HepG2 (cell line): ENCODE results near the gene MMP17. TPM values are rescaled to one million over a fixed set of nuclear protein-coding genes. Genes with fewer than 3 reads are reported as not detected.

Source experiments
- AGO2 ChIP-seq: fragments of 200-400 bp; formaldehyde crosslinking; optimal IDR thresholded peaks from 2 replicates; pipeline ENCODE3; 2017; ENCODE audit warnings: mild to moderate bottlenecking, low read depth, low read length, moderate library complexity
- ARNT2 ChIP-seq: sonication (generic); formaldehyde crosslinking; IDR thresholded peaks from 2 replicates; pipeline ENCODE4 v1.8.0; 2022; ENCODE audit warnings: mild to moderate bottlenecking, low read depth, missing genetic modification reagents, moderate library complexity
- IRF9 ChIP-seq: sonication (generic); formaldehyde crosslinking; IDR thresholded peaks from 2 replicates; pipeline ENCODE4 v1.8.0; 2022; ENCODE audit warnings: missing genetic modification reagents, mild to moderate bottlenecking, borderline replicate concordance
- KLF9 ChIP-seq: IDR thresholded peaks from 2 replicates; pipeline ENCODE4 v1.6.1; 2016; ENCODE audit warnings: low read depth
- MEIS1 ChIP-seq: sonication (generic); formaldehyde crosslinking; IDR thresholded peaks from 2 replicates; pipeline ENCODE4 v1.9.0; 2021; ENCODE audit warnings: mild to moderate bottlenecking, missing genetic modification reagents, moderate library complexity, borderline replicate concordance
- NCOR1 ChIP-seq: fragments of 200-600 bp; sonication (generic); IDR thresholded peaks from 2 replicates; pipeline ENCODE4 v1.7.0; 2017; ENCODE audit warnings: antibody characterized with exemption, low read length, borderline replicate concordance
- NFE2 ChIP-seq: sonication (generic); formaldehyde crosslinking; IDR thresholded peaks from 2 replicates; pipeline ENCODE4 v1.4.0; 2020; ENCODE audit warnings: missing genetic modification reagents
- SAP130 ChIP-seq: IDR thresholded peaks from 2 replicates; pipeline ENCODE4 v1.6.1; 2016; ENCODE audit warnings: low read depth
- SOX13 ChIP-seq, 3 experiments: fragments of 450-650 bp in 1 of 3; sonication (generic) in 1 of 3; formaldehyde crosslinking in 1 of 3; IDR thresholded peaks in 2 of 3; conservative IDR thresholded peaks in 1 of 3; 2 replicates each; pipeline versions ENCODE4 v1.5.0 to v1.6.1; 2016 to 2020; ENCODE audit warnings: antibody characterized with exemption in 1 of 3, mild to moderate bottlenecking in 1 of 3, missing compliant biosample characterization in 1 of 3, missing genetic modification reagents in 1 of 3, moderate library complexity in 1 of 3
- TBP ChIP-seq: sonication (generic); formaldehyde crosslinking; IDR thresholded peaks from 2 replicates; pipeline ENCODE4 v1.5.0; 2020; ENCODE audit warnings: missing genetic modification reagents
- U2AF2 ChIP-seq: fragments of 200-400 bp; formaldehyde crosslinking; IDR thresholded peaks from 2 replicates; pipeline ENCODE4 v1.6.1; 2017; ENCODE audit warnings: low read depth, mild to moderate bottlenecking, low read length
- ZFP62 ChIP-seq: sonication (generic); formaldehyde crosslinking; IDR thresholded peaks from 2 replicates; pipeline ENCODE4 v1.4.0; 2020; ENCODE audit warnings: missing genetic modification reagents
- polyA plus RNA-seq, 8 experiments: library from polyadenylated mRNA; depleted of rRNA in 3 of 8; stranded (reverse) in 7 of 8; unstranded in 1 of 8; fragments of >200 nt; fragmentation: Illumina TruSeq in 4 of 8; extraction: Trizol in 4 of 8; gene quantifications; 2 replicates each; pipeline versions ENCODE4 v1.2.1 to v1.2.3, GENCODE V29; 2011 to 2016; ENCODE audit warnings: low read depth in 4 of 8, missing spikeins in 1 of 8, mixed read lengths in 1 of 8; ENCODE audit not compliant: insufficient read depth in 1 of 8
- total RNA-seq, 5 experiments: library from RNA; depleted of rRNA; stranded (reverse); fragments of >200 nt; fragmentation: Illumina TruSeq; extraction: Trizol; gene quantifications; 2 replicates each; pipeline ENCODE4 v1.2.3, GENCODE V29; 2016; ENCODE audit warnings: low read depth in 1 of 5
- TF ChIP-seq, protein P1 (sequence below): sonication (generic); formaldehyde crosslinking; conservative IDR thresholded peaks from 2 replicates; pipeline ENCODE4 v1.8.0; 2022; ENCODE audit warnings: low read depth, missing genetic modification reagents
- TF ChIP-seq, protein P2 (sequence below): sonication (generic); formaldehyde crosslinking; IDR thresholded peaks from one replicate; pipeline ENCODE4 v1.5.1; 2020; ENCODE audit warnings: mild to moderate bottlenecking, missing genetic modification reagents; ENCODE audit errors: not compliant biosample characterization
- TF ChIP-seq, protein P3 (sequence below): IDR thresholded peaks from 2 replicates; pipeline ENCODE4 v1.6.1; 2016; ENCODE audit warnings: mild to moderate bottlenecking, missing biosample characterization, missing genetic modification reagents
- TF ChIP-seq, protein P4 (sequence below): IDR thresholded peaks from 2 replicates; pipeline ENCODE4 v1.6.1; 2016; ENCODE audit warnings: low read depth, borderline replicate concordance

The MMP17 gene
- total and polyA plus RNA-seq, 2 of the 13 experiments (the other 11 are each of a cell fraction or from before 2014, with no cell fraction given), result 0.55 to 0.80 TPM

DNA sequence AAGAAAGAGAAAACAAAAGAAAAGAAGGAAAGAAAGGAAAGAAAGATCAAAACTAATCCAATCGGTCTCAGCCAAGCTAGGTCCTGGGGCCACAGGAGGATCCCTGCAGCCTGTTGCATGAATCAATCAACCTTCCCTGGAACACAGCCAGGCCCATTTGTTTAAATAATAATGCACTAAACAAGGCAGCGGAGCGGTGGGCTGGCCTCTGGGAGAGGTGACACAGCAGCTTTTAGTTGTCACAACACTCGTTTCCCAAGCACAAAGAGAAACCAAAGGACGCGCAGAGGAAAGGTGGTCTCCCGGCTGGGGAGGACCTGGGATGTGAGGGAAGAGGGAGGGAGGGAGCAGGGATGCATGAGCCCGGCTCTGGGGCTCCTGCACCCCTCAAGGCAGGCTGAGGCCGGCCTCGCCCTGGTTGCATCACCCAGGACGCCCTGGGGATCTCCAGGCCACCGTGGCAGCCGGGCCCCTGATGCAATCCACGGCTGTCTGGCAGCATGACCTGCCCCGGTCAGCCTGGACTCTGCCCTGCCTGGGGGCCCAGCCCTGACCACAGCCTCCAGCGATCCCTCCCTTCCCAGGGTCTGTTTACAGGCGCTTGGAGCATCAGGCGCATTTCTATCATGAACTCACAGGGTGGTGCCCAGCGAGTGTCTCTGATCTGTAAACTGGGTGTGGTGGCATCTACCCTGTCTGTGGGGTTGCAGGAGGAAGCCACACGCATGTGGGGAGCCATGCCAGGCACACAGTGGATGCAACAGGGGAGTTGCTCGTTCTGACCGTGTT is 32.5 kb downstream of the MMP17 start (continued):
- TF ChIP-seq, protein P1, sequence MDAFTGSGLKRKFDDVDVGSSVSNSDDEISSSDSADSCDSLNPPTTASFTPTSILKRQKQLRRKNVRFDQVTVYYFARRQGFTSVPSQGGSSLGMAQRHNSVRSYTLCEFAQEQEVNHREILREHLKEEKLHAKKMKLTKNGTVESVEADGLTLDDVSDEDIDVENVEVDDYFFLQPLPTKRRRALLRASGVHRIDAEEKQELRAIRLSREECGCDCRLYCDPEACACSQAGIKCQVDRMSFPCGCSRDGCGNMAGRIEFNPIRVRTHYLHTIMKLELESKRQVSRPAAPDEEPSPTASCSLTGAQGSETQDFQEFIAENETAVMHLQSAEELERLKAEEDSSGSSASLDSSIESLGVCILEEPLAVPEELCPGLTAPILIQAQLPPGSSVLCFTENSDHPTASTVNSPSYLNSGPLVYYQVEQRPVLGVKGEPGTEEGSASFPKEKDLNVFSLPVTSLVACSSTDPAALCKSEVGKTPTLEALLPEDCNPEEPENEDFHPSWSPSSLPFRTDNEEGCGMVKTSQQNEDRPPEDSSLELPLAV (CRISPR knock-in tag), result no peak
- TF ChIP-seq TBP (CRISPR knock-in tag), result no peak
- TF ChIP-seq ARNT2 (CRISPR knock-in tag), result 0 out of 2 replicates have a peak, but pooled peaks have one; percentile 73
- peak; percentile 93 for TF ChIP-seq IRF9
- peak; percentile 97 for TF ChIP-seq SAP130 (CRISPR knock-in tag)
- TF ChIP-seq NFE2 (CRISPR knock-in tag), result peak; percentile 58; the same call in 1 of the 2 replicates
- TF ChIP-seq NCOR1, result peak; percentile 97
- TF ChIP-seq, protein P2, sequence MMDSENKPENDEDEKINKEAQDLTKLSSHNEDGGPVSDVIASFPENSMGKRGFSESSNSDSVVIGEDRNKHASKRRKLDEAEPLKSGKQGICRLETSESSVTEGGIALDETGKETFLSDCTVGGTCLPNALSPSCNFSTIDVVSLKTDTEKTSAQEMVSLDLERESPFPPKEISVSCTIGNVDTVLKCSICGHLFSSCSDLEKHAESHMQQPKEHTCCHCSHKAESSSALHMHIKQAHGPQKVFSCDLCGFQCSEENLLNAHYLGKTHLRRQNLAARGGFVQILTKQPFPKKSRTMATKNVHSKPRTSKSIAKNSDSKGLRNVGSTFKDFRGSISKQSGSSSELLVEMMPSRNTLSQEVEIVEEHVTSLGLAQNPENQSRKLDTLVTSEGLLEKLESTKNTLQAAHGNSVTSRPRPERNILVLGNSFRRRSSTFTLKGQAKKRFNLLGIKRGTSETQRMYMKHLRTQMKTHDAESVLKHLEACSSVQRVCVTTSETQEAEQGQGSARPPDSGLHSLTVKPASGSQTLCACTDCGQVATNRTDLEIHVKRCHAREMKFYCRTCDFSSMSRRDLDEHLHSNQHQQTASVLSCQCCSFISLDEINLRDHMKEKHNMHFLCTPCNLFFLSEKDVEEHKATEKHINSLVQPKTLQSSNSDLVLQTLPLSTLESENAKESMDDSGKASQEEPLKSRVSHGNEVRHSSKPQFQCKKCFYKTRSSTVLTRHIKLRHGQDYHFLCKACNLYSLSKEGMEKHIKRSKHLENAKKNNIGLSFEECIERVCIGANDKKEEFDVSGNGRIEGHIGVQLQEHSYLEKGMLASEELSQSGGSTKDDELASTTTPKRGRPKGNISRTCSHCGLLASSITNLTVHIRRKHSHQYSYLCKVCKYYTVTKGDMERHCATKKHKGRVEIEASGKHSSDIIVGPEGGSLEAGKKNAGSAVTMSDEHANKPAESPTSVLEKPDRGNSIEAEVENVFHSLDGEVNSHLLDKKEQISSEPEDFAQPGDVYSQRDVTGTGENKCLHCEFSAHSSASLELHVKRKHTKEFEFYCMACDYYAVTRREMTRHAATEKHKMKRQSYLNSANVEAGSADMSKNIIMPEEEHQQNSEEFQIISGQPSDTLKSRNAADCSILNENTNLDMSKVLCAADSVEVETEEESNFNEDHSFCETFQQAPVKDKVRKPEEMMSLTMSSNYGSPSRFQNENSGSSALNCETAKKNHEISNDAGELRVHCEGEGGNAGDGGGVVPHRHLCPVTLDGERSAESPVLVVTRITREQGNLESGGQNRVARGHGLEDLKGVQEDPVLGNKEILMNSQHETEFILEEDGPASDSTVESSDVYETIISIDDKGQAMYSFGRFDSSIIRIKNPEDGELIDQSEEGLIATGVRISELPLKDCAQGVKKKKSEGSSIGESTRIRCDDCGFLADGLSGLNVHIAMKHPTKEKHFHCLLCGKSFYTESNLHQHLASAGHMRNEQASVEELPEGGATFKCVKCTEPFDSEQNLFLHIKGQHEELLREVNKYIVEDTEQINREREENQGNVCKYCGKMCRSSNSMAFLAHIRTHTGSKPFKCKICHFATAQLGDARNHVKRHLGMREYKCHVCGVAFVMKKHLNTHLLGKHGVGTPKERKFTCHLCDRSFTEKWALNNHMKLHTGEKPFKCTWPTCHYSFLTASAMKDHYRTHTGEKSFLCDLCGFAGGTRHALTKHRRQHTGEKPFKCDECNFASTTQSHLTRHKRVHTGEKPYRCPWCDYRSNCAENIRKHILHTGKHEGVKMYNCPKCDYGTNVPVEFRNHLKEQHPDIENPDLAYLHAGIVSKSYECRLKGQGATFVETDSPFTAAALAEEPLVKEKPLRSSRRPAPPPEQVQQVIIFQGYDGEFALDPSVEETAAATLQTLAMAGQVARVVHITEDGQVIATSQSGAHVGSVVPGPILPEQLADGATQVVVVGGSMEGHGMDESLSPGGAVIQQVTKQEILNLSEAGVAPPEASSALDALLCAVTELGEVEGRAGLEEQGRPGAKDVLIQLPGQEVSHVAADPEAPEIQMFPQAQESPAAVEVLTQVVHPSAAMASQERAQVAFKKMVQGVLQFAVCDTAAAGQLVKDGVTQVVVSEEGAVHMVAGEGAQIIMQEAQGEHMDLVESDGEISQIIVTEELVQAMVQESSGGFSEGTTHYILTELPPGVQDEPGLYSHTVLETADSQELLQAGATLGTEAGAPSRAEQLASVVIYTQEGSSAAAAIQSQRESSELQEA (CRISPR knock-in tag), result no peak
- no peak for TF ChIP-seq ZFP62 (CRISPR knock-in tag)
- TF ChIP-seq, protein P3, sequence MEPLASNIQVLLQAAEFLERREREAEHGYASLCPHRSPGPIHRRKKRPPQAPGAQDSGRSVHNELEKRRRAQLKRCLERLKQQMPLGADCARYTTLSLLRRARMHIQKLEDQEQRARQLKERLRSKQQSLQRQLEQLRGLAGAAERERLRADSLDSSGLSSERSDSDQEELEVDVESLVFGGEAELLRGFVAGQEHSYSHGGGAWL (CRISPR knock-in tag), result peak; percentile 86
- peak; percentile 95 for TF ChIP-seq MEIS1
- no peak for TF ChIP-seq U2AF2
- TF ChIP-seq KLF9, result no peak; the same call in 1 of the 2 replicates
- TF ChIP-seq SOX13 (IDR thresholded peaks at IDR 0.05), result peak; percentile 71
- TF ChIP-seq SOX13 (CRISPR knock-in tag; conservative IDR thresholded peaks at IDR 0.05 in 1 of 2, IDR thresholded peaks at IDR 0.05 in 1 of 2), result peak in 1 of 2 experiments; percentile 93; a peak in 2 of 4 replicates
- TF ChIP-seq, protein P4, sequence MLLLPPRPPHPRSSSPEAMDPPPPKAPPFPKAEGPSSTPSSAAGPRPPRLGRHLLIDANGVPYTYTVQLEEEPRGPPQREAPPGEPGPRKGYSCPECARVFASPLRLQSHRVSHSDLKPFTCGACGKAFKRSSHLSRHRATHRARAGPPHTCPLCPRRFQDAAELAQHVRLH (CRISPR knock-in tag), result peak; percentile 96; the same call in 1 of the 2 replicates
- no peak for TF ChIP-seq AGO2
